Glomerular visceral epithelial cell (primary cell): ENCODE data around the gene MBNL2.

Source experiments
- DNase-seq: peaks from one replicate; pipeline ENCODE4 v3.0.0-alpha.2; 2016; ENCODE audit errors: extremely low spot score

MBNL2 gene

GRCh38 chr13:97327086-97327485 is 105.0 kb downstream of the MBNL2 start:
- no peak for DNase-seq

DNA sequence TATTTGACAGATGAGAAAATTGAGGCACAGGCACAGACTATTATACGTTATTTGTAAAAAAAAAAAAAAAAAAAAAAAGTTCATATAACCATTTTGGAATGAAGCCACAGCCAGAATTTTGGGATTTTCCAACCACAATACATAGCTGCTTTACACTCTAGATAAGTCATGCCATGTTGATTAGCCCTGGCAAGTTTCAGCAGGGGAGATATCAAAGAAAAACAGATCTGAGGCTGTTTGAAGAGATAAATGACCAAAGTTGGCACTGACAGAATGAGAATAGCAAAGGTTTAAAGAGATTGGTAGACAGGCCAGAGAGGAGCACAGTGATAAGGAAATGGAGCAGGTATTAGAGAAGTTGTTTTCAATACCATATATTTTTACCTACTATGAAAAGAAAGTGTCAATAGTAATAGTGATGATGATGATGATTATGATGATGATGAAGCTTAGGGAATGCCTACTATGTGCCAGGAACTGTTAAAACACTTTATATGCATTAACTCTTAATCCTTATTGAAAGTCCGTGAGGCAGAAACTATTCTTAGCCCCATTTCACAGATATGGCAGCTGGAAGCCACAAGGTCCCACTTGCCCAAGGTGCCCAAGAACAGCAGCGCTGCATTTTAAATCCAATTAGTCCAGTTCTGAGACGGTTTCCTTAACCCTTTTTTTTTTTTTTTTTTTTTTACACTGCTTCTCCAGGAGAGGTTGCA is 105.5 kb downstream of the MBNL2 start:
- DNase-seq, result peak; percentile 20

GRCh38 chr13:97328222-97328790 is 106.2 kb downstream of the MBNL2 start:
- DNase-seq, result peak; percentile 85

- peak; percentile 9 for DNase-seq
Observed at GRCh38 chr13:97329331-97329730, 107.2 kb downstream of the MBNL2 start.

DNA sequence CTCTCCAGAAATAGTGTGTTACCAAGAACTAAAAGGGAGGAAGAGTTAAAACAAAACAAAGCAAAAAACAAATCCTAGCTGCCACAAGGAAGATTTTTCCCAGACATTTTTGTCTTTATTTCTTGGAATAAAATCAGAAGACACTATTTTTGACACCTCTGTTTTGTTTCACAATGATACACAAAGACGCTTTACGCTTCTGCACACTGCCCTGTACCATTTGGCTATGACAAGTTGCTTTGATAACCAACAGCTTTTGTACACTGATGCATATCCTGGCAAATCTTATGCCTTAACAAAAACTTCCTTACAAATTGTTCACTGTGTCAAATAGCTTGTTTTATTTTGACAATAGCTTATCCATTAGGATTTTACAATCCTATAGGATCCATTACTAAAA is 108.3 kb downstream of the MBNL2 start:
- no peak for DNase-seq

DNA sequence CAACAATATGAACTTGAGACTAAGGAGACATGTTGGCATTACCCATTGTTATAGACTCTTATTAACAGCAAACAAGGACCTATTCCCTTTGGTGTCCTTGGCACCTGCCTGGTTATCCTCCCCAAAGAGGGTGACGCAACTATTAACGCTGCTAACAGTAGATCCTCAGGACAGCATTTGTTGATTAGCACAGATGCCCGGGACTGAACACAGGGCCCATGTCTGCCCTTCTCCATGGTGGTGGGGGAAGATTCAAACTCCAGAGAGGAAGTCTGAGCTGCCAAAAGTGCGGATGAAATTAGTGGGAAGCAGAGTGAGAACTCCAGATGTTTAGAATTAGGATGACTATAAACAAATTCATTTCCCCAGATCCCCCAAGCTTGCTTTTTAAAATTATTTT is 110.6 kb downstream of the MBNL2 start:
- DNase-seq, result no peak

- no peak for DNase-seq
Observed at GRCh38 chr13:97333983-97334382, 111.8 kb downstream of the MBNL2 start.

DNA sequence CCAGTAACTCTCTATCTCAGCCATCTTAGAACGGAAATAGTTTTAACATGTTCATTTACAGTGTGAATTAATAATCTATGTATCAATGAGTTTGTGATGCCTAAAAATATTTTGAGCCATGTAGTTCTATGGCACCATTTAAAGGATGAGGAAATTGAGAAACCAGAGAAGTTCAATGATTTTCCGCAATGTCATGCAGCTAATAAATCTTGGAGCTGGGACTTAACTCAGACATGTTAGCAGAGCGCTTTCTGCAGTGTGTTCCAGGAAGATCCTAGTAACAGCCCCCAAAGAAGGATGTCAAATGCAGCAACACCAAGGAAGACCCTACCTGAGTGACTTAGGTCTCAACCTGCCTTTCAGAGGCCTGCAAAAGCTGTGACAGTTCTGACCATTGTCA is 112.6 kb downstream of the MBNL2 start:
- no peak for DNase-seq

DNA sequence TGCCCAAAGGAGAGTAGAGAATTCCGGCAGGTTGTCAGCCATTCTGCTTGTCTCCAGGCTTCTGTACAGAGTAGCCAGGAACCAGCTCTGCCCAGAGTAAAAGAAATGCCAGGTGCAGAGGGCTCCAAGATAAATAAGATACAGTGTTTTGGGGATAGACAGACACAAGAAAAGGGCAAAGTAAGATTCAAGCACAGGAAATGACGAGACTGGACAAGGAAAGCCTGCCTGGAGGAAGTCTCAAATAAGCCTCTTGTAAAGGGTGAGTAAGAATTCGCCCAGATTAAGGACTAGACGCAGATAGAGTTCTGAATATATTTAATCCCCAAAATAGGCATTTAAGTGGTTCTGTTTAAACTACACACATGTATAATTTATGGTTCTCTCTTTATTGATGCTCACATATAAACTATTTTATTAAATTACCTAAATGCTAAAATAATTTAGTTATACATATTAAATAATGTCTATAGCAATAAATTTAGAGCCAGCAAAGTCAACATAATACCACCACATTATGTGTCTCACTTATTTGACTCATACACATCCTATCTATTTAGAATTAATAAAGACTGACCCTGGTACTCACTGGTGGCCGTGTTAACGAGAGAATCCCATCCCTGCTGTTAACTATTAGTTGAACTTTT is 113.5 kb downstream of the MBNL2 start:
- DNase-seq, result no peak

DNA sequence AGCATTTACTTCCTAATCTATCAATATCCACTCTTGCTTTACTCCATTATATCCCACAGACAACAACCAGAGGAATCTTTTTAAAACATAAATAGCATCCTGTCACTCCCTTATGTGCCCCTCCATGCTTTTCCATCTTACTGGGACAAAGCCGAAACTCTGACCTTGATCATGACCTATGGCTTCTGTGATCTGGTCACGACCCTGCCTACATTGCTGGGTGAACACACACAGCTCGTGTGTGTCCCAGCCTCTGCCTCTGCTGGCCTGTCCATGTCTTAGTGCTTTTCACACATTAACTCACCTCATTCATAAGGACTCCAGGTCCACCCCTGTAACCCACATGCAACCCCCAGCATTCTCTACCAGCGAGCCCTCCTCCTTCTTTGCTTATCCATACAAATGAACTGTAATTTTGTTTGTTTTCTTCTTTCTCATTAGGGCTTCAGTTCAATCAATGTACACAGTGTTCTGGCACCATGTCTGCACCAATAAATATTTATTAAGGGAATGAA is 115.9 kb downstream of the MBNL2 start:
- no peak for DNase-seq

GRCh38 chr13:97338571-97338970 is 116.4 kb downstream of the MBNL2 start:
- DNase-seq, result no peak

- no peak for DNase-seq
Observed at GRCh38 chr13:97339019-97339987, 117.2 kb downstream of the MBNL2 start.

DNA sequence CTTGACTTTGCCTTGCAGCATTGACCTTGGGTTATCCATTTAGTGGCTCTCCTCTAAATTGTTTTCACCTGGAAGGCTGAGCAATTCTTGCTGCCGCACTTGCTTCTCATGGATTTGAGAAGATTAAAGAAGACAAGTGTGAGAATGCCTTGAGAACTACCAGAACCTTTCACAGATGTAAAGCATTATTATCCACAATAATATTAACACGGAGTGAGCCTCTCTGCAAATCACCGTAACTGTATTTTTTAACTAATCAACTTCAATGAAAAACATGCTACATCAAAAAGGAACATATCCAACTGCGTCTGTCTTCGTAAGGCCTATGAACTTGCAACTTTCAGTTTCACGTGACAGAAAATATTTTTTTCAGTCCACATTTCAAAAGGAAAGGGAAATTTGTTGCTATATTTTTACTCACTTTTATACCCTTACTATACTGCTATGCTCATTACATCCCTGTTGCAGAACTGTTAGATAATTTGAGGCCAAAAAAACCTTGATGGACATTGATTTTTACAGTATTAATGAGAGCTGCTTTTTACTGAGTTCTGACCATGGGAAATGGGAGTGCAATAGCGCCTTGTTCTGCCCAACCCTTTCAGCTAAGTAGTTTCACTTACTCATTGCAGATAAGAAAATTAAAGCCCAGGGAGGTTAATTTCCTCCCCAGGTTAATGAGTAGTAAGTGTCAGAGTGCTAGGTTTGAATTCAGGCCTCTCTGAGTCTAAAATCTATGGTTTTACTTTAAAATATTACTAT is 118.0 kb downstream of the MBNL2 start:
- DNase-seq, result no peak

- DNase-seq, result no peak
Observed at GRCh38 chr13:97341135-97341534, 119.0 kb downstream of the MBNL2 start.

DNA sequence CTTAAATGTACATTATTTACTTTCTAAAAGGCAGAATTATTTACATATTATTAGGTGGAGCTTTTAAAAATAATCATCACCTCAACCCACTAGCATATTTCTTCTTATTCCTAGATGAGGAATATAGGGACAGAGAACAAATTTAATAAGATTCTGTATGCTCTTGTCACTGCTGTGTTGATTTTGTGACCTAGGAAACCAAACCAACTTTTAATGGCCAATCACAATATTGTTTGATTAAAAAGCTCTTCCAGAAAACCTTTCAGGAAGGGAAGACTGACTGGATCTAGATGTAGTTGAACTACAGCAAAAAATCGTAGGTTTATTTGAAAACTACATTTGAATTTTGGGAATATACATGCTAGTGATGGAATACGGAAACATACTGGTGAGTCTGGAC is 120.0 kb downstream of the MBNL2 start:
- no peak for DNase-seq

DNA sequence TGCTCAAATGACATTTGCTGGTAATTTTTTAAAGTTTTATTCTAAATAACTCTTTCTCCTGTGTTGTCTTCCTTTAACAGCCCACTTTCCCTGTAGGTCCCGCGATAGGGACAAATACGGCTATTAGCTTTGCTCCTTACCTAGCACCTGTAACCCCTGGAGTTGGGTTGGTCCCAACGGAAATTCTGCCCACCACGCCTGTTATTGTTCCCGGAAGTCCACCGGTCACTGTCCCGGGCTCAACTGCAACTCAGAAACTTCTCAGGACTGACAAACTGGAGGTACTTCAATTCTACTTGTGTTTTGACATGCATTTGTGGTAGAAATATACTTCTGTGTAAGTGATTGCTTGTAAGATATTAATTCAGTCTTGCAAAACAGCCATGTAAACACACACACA is 120.8 kb downstream of the MBNL2 start:
- DNase-seq, result no peak

DNA sequence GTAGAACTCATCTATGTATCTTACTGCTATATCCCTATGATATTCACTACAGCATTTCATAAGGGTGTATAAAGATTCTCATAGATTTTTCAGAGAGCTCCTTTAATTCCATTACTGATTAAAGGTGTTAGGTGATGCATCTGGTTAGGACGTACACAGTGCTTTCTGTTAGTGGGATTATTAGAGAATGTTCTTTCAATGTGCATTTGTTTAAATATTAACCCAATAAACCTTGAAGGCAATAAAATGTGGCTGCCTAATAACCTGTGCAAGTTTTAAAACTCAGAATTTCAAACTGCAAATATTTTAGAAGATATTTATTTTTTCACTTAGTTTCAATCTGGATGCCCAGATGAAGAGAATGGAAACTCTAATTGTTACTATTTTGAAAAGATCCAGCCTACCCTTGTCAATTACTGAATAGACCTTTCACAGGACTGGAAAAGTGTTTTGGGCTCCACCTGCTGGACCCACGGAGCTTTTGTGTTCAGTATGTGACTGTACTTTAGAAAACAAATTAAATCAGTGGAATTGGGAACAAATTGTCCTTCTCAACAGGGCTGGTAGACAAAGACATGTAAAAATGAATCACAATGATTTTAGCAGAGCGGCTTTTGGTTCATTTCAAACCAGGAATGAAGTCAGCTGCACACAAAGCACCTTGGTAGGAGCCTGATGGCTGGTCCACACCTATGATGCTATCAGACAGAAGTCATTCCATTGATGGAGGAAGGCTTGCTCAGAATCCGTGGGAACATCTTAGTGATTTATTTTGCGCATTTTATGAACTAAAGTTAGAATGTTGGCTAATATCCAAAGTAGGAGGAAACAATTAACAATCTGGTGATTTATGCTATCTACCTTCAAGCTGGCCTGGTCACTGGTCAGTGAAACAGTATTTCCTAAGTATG is 122.4 kb downstream of the MBNL2 start:
- DNase-seq, result peak; percentile 64

DNA sequence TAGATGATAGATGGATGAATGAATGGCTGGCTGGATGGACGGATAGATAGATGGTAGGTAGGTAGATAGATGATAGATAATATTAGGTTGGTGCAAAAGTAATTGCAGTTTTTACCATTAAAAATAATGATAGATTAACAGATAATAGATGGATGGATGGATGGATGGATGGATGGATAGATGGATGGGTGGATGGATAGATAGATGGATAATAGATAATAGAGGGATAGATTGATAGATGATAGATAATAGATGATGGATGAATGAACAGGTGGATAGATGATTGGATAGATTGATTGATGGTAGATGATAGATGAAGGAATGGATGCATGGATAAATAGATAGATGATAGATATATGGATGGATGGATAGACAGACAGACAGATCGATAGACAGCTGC is 124.0 kb downstream of the MBNL2 start:
- no peak for DNase-seq

- DNase-seq, result no peak
Observed at GRCh38 chr13:97346561-97347254, 124.6 kb downstream of the MBNL2 start.
